ENCODE measurements around the gene PDK2.

The PDK2 gene

DNA sequence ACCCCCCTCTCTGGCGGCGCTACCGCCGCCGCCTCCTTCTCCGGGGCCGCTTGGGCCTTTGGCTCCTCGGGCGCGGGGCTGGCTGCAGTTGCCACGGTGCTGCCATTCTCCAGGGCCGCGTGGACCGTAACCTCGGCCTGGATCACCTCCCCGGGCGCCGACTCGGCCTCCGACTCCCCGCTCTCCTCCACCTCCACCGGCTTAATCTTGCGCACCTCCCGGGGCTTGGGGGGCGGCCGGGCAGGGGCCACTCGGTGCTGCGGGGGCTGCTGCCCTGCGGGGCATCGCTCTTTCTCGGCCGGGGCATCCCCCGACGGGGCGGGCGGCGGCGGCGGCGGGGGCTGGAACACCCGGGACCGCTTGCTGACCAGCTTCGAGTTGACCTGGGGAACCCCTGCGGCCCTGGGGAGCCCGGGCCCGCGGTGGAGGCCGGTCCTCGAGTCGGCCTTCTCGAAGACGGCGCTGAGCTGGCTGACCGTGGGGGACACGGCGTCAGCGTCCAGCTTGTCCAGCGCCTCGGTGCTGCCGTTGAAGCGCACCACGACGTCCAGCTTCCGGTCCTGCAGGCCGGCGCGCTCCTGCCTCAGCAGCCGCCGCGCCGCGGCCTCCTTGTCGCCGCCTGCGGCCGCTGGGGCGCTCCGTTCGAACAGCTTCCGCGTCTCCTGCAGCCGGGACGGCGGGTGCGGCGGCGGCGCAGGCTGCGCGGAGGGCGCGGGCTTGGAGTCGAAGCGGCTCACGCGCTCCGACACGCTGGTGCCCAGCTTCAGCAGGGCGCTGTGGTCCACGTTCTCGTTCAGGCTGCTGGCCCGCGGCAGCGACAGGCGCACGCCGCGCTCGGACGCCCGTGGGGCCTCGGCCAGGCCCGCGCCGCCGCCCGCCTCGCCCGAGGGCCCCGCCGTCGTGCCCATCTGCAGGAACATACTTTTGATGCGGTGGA, 54.5 kb downstream of the PDK2 start:
- peak; percentile 50 for DNase-seq (ENCODE audit: low read depth)

DNA sequence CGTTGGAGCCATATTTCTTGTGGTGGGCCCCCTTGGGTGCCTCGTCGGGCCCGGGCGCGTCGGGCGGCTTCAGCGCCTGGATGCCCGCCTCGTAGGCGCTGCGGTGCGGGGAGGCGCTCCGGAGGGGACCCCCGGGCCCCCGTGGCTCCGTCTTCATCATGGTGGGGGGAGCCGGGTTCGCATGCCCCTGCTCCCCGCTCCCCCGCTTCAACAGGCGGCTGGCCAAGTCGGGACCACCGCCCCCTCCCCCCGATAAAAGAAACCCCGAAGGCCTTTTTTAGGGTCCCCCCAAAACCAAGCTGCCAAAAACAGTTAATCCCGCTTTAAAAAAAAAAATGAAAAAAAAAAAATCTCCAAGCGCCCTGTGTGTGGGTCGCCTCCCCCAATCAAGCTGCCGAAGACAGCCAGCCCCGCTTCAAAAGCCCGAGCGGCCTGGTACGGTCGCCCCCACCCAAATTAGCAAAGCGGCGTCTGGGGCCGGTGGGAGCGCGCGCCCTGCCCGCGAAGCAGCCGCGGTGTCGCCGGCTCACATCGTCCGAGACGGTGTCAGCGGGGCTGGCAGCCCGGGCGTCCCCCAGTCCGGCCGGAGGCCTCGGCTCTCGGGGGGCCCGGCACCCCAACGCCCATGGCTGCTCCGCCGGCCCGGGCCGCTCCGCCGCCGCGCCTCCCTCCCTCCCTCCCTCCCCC, 55.3 kb downstream of the PDK2 start, which contains the start of gene PPP1R9B:
PPP1R9B (minus strand) TSS at position 324 of the 687 bp plus-strand sequence; CDS start at position 160, 164 bp downstream.
- no peak for DNase-seq (ENCODE audit: low read depth)

DNA sequence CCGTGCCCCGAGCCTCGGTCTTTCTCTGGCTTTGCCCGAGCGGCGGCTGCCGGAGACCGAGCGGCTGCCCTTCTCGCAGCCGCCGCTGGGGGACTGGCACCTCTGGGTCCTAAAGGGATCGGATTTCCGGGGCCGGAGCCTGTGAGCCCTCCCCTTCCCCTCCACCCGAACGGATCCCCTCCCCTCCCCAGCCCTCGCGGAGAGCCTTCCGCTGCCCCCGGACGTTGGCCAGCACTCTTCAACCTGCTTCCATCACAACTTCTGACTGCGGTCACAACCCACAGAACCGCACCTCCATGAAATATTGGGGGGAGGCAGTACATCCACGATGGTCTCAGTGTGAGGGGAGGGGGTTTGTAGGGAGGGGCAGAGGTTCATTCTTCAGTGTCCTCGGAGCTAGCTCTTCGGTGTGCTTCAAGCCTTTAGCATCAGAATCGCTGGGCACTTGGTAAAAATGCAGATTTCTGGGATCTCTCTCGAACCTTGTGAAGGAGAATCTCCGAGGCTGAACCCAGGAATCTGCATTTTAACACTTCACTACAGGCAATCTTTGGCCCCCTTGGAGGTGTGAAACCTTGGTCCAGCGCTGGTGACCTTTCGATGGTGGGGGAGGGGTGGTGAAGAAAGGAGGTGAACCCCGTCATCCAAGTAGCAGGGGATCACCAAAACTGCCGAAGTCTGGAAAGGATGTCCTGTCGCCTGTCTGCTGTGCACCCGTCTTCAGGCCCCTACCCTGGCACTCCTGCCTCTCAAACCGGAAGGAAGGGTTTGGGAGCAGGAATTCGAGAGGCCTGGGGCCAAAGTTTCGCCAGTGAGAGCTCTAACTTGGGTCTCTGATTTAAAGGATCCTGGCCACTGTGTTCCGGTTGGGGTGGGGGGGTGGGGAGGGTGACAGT, 56.1 kb downstream of the PDK2 start:
- DNase-seq (ENCODE audit: low read depth) = peak; percentile 81

DNA sequence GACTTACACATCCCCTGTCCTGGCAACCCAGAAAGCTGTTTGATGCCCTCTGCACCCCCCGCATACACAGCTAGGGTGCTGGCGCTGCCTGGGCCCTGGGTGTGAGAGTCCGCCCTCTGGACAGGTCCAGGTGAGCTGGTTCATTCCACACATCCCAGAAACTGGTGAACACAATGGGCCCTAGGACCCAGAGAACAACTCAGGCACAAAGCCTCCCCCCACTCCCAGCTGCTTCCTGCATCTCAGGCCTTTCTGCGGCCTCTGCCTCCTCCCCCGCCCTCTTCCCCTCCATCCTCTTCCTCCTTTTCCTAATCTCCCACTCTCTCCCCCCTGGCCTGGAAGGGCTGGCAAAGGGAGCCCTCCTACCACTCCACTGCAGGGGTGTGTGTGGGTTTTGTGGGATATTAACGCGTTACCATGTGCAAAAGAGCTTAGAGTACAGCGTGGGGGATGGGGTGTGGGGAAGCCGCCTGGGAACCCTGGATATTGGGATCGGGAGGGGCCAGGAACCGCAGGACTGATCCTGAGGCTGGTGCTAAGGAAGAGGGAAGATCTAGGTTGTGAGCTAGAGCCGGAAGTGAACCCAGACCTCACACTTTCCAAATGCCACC, 56.9 kb downstream of the PDK2 start:
- DNase-seq (ENCODE audit: low read depth) = no peak

DNA sequence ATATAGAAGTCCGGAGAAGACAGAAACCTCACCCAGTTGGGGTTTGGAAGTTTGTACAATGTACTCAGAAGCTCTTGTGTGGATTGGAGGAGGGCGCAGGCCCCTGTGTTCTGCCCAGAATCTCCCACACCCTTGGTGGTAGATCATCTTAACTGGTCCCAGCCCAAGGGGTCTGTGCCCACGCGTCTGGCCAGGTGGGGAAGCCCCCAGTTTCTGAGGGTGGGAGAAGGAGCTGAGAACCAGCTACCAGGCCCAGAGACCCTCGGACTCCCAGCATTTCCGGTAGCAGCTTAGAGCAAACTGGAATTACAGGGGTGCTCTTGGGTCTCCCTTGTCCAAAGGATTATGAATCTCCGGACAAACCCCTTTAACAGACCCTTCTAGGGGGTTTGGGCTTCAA, 57.6 kb downstream of the PDK2 start:
- no peak for DNase-seq (ENCODE audit: low read depth)

DNA sequence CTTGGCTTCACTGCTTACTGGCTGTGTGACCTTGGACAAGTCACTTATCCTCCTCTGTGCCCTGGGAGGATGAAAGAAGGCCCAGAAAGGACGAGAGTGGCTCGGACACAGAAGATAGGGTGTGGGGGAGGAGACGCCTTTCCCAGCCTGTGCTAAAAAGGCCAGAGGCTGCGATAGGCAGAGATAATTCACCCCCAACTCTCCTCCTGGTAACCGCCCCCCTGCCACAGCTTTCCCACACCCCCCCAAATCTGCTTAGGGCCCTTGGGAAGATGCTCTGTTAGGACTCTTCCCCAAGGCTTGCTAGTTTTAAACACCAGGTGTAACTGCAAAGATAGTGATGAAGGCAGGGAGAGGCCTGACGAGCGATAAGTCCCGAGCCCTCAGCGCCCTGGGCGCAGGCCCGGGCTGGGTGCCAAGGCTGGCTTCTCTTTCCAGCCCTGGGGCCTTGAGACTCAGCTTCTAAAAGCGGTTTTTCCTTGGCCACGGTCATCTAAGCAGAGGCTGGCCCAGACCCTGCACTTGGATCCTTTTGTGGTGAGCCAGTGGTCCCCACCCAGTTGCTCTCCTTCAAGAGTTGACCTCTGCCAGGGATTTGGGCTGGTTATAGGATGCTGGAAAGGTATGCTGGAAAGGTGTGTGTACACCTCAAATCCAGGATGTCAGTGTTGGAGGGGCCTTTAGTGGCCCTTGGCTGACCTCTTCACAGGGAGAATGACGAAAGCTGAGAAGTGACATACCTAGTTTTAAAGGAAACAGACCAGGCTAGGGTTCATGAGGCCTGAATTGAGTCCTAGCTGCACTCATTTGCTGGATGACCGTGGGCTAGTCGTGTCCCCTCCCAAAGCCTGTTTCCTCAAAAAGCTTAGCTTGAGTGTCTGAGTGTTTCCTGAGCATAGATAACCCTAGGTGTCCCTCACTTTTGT, 58.8 kb downstream of the PDK2 start:
- no peak for DNase-seq (ENCODE audit: low read depth)

DNA sequence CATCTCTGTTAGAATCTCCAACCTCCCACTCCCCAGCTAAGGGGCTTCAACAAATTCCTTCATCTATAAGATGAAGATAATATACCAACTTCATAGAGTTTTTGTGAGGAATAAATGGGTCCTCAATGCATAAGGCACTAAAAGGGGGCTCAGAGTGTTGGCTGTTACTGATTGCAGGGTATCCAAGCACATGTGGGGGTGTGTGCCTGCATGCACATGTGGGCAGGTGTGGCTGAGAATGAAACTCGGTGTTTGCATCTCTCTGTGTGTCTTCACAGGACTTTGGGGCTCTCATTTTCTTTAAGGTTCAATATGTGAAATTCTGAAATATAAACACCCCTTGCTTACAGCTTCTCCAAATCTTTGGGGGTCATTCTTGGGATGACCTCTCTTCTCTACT, 59.5 kb downstream of the PDK2 start:
- DNase-seq (ENCODE audit: low read depth) = no peak

DNA sequence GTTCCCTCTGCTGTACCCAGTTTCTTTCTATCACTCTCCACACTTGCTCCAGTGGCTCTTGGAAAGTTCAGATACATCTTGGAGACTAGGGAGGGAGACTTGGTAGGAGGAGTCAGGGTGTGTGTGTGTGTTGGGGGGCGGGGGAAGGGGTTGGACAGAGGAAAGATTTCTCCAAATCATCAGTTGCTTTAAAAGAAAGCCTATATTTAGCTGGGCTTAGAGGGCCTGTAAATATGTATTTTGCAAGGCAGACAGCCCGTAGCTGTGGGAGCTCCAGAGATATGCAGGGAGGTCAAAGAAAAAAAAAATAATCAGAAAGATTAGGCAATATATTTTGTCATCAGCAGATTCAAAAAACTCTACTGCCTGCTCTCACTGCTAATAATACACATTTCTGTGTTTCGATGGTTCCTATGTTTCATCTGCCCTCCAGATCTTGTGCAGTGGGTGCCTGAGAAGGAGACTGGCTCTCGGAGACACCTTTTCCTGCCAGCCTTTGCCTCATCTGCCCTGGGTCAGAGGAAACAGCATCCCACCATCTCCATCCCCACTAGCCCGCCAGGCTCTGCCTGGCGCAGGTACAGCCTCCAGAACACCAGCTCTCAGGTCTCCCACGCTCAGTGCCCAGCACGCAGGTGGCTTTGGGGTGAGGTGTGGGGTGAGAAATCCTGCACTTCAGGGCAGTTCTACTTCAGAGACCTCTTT, 60.1 kb downstream of the PDK2 start:
- no peak for DNase-seq (ENCODE audit: low read depth)

DNA sequence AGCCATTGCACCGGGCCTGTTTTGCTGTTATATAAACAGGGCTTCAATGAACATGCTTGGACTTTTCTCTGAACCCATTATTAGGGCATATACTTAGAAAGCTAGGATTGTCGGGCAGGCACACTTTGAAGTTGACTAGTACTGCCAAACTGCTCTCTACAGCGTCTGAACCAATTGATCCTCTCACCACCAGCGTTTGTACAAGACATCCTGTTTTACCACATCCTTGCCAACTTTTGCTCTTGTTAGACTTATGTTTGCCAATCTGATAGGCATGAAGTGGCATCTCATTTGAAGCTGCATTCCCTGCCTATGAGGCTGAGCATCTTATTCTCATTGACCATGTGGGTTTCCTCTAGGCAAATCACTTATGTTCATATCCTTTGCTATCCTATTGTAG, 62.7 kb downstream of the PDK2 start:
- DNase-seq (ENCODE audit: low read depth) = no peak

DNA sequence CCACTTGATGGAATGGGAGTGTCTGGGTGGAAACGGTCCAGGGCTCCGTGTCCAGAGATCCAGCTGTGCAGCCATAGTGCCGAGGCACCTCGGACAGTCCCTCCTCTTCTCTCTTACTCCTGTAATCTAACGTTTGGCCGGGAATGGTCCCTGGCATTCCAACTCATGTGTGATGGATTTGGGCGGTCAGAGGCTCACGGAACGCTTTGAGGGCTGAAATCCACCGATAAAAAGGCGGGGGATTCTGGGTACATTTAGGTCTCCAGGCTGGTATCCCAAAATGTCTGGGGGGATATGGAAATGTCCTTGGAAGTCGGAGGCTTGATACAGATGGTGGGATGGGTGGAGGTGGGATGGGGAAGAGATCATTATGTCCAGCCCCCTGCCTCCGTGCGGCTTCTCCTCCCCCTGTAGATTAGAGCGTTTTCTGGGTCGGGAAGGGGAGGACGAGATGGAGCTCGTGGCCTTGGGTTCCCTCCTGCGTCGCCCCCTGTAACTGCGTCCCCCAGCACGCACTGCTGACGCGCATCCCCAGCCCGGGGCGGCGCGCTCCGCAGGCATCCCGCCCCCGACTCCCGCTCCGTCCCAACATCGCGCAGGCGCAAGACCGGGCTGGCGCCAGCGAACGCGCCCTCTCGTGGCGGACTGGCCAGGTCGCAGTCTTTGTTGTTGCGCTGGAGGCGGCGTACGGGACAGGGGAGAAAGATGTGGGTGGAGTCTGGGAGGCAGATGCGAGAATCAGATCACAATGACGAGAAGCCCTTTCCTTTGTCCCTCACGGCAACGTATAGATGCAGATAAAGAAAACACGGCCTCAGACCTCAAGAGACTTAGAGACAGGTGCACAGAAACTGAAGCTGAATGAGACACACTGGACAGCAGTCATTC, 66.1 kb downstream of the PDK2 start:
- DNase-seq (ENCODE audit: low read depth) = peak; percentile 93
